Measurements from ENCODE around the gene PRR3.

Gene PRR3, protein sequence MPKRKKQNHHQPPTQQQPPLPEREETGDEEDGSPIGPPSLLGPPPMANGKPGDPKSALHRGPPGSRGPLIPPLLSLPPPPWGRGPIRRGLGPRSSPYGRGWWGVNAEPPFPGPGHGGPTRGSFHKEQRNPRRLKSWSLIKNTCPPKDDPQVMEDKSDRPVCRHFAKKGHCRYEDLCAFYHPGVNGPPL

DNA sequence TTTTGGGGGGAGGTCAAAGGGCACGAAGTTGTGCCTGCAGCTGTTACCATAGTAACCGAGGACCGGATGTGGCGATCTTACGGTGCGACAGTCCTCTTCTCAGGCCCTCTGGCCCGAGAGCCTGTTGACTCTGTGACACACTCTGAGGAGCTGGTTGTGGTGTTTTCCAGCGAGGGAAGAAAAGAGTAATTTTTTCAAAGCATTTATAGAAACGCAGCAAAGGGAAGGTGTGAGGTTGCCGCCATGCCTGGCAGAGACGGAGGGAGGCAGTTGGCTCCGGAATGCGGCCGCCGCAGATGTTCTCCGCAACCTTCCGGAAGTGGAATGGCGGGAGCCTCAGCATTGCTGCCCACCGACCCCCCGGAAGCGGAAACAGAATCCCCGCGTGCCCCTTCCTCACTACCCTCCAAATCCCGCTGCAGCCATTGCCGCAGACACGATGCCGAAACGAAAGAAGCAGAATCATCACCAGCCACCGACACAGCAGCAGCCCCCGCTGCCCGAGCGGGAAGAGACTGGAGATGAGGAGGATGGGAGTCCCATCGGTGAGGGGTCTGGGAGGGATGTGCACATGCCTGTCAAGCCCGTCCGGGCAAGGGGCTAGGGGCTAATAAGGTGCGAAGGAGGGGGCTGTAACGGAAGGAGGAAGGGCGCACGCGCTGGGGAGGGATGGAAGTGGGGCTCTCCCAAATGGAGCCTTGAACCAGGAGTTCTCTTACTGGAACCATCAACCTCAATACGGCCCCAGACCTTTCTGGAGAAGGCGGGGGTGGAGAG, at the start of gene PRR3:
Gene PRR3, plus strand, starts transcription at position 390 of the 777 bp plus-strand sequence. Its CDS starts 50 bp downstream, at position 440.
- TF ChIP-seq, protein P1, sequence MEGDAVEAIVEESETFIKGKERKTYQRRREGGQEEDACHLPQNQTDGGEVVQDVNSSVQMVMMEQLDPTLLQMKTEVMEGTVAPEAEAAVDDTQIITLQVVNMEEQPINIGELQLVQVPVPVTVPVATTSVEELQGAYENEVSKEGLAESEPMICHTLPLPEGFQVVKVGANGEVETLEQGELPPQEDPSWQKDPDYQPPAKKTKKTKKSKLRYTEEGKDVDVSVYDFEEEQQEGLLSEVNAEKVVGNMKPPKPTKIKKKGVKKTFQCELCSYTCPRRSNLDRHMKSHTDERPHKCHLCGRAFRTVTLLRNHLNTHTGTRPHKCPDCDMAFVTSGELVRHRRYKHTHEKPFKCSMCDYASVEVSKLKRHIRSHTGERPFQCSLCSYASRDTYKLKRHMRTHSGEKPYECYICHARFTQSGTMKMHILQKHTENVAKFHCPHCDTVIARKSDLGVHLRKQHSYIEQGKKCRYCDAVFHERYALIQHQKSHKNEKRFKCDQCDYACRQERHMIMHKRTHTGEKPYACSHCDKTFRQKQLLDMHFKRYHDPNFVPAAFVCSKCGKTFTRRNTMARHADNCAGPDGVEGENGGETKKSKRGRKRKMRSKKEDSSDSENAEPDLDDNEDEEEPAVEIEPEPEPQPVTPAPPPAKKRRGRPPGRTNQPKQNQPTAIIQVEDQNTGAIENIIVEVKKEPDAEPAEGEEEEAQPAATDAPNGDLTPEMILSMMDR (conservative IDR thresholded peaks at IDR 0.05), result no peak

DNA sequence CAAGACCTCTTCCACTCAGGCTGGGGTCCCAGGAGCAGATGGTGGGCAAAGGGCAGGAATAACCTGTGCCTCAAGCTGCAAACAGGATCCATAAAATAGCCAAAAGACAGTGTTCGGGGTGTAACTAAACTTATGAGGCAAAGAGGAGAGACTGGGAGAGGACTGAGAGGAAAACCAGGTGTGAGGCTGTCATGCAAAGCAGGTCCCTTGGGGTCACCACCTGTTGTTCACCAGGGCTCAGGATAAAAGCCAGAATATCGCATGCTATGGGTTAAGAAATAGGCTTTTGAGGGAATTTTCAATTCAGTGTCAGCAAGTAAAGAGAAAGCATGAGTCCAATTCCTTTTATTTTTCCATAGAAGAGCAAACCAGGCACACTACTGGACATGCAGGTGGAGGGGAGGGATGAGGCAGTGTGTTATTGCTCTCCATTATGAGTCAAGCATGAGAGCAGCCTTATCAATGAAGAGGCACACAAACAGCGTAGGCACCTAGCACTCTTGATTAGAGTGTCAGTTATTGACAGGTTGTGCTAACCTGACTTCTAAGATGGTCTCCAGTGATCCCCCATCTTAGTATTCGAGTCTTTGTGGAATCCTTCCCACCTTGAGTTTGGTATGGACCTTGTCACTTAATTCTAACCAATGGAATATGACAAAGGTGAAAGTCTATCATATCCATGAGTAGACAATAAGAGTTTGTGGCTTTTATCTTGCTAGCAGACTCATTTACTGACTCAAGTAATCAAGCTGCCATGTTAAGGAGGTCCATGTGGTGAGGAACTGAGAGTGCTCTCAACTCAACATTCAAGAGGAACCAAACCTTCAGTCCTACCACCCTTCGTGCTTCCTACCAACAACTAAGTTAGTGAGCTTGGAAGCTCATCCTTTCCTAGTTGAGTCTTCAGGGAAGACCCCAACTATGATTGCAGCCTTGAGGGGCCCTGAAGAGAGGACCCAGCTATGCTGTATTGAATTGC, 49.0 kb upstream of the PRR3 start:
- H3K27ac ChIP-seq, result no peak overlapping the region
- TF ChIP-seq, protein P1 (conservative IDR thresholded peaks at IDR 0.05), result no peak

More for the DNA sequence above, at the start of gene PRR3:
- peak within 1 kb of the TSS; percentile 97 for H3K27ac ChIP-seq

DNA sequence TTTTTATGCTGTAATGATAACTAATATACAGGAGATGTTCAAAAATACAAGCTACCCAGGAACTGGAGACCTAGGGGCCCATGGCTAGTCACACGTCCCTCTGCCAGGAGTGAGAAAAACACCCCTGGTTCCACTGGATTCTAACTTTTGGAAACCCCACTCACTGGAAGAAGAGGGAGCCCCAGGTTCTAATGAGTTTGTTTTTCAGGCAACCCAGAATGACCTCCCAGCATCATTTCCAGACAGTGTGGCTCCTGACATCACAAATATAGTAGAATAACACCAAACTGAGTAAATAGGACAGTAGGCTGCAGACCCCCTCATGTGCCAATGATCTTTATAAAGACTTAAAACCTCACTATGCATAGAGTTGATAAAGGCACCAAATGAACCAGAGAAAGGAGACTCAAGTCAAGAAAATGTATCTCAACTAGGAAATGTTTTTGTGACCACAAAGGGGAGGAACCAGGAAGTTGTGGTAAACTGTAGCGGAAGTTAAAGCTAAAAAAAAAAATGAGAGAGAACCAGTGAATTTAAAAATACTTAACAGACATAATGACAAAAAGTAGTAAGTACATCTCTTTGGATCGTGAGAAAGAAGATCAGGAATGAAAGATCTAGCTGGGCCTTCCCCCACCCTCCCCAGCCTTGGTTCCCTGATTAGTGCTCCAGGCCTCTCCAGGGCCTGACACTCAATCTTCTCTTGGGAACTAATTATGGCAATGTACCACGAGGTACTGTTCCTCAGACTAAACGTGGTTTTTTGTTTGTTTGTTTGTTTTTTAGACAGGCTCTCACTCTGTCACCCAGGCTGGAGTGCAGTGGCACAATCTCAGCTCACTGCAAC, 48.0 kb upstream of the PRR3 start:
- TF ChIP-seq, protein P1 (conservative IDR thresholded peaks at IDR 0.05), result no peak
- H3K27ac ChIP-seq, result no peak overlapping the region

DNA sequence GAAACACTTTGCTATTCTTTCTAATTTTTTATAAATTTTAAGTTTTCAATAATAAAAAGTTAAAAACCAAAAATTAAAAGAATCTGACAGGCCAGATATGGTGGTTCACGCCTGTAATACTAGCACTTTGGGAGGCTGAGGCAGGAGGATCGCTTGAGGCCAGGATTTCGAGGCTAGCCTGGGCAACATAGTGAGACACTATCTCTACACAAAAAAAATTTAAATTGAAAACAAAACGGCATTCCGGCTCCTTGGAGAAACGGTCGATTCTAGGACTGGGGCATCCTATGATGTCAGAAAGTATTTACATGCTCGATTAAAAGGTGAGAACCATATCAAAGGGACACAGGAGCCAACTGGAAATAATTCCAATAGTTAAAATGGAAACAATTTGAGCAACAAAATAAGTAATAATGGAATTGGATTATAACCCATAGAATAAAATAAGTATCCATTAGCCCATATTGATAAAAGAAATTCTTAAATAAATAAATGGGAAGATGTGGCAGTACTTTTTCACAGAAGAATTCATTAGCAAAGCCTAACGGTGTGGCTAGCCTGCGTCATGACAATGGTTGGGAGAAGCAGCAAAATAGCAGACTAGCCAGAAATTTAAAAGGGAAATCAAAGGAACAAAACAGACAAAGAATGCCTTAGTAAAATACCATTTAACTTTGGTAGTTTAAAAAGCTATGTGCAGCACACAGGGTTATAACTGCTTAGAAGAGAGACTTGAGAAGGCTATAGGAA, 46.5 kb upstream of the PRR3 start:
- TF ChIP-seq, protein P1 (conservative IDR thresholded peaks at IDR 0.05), result no peak
- H3K27ac ChIP-seq, result no peak overlapping the region

DNA sequence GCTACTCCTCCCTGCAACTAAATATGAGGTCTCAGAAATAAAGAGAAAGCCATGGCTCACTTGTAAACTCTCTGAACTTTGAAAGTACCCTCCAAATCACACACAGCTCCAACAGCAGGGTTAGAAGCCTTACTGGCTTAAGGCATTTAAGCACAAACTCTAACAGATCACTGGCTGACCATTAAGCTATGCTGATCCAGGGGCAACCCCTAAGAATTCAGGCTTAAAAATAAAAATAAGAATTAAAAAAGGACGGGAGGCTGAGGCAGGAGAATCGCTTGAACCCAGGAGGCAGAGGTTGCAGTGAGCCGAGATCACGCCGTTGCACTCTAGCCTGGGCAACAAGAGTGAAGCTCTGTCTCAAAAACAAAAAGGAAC, 45.9 kb upstream of the PRR3 start:
- no peak overlapping the region for H3K27ac ChIP-seq
- TF ChIP-seq, protein P1 (conservative IDR thresholded peaks at IDR 0.05), result no peak

DNA sequence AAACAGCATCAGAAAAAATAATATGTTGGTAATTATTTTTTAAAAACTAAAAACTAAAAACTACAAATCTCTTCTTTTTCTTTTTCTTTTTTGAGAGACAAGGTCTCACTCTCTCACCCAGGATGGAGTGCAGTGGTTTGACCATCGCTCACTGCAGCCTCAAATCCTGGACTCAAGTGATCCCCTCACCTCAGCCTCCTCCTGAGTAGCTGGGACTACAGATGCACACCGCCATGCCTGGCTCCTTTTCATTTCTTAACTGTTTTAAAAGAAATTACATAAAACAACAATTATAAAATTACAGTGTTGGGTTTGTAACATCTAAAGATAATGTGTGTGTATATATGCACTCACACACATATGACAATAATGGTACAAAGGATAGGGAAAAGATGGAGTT, 43.6 kb upstream of the PRR3 start:
- H3K27ac ChIP-seq, result no peak overlapping the region
- TF ChIP-seq, protein P1 (conservative IDR thresholded peaks at IDR 0.05), result no peak

Measured in VCaP (cell line).